ENCODE measurements around the gene LETMD1. TPM values are rescaled to one million over a fixed set of nuclear protein-coding genes. Genes with fewer than 3 reads are reported as not detected.

The LETMD1 gene
- total RNA-seq, 3 donors from 2014 or later, result 63.6 to 92.0 (median 82.1) TPM

DNA sequence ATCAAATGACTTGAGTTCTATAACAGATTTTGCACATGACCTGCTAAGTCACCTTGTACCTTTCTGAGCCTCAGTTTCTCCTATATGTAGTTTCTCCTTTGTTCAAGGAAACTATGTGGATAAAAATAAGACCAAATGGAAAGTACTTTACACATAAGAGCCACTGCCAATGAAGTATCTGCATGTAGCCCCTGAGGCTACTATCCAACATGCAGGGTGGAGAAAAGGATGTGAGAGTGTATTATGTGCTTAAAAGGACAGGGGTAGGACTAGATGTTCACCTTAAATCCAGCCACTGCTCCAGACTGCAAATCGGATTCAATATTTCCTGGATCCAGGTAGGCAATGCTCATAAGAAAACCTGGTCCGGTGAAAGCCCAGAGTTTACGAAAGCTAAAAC is 43.1 kb upstream of the LETMD1 start:
- no peak for TF ChIP-seq POLR2A (IDR thresholded peaks at IDR 0.05)
- no peak for TF ChIP-seq POLR2AphosphoS5 (IDR thresholded peaks at IDR 0.05)
- TF ChIP-seq, protein P1, sequence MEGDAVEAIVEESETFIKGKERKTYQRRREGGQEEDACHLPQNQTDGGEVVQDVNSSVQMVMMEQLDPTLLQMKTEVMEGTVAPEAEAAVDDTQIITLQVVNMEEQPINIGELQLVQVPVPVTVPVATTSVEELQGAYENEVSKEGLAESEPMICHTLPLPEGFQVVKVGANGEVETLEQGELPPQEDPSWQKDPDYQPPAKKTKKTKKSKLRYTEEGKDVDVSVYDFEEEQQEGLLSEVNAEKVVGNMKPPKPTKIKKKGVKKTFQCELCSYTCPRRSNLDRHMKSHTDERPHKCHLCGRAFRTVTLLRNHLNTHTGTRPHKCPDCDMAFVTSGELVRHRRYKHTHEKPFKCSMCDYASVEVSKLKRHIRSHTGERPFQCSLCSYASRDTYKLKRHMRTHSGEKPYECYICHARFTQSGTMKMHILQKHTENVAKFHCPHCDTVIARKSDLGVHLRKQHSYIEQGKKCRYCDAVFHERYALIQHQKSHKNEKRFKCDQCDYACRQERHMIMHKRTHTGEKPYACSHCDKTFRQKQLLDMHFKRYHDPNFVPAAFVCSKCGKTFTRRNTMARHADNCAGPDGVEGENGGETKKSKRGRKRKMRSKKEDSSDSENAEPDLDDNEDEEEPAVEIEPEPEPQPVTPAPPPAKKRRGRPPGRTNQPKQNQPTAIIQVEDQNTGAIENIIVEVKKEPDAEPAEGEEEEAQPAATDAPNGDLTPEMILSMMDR (IDR thresholded peaks at IDR 0.05), result no peak
- Histone ChIP-seq H3K27ac (peak overlapping the region; percentile 61 to 74), H3K4me1 (no peaks in the 10 kb centered on the region), H3K9me3 (no peaks in the 10 kb centered on the region), H3K36me3 (no peaks in the 10 kb centered on the region), H3K27me3 (no peaks in the 10 kb centered on the region), H3K4me3 (no peak overlapping the region)
- DNase-seq (ENCODE audit: low spot score in 2 of 2), result no peak
- intact Hi-C loops (cut with DNase I; ENCODE audit: low total_unique reads), result no loop called here

DNA sequence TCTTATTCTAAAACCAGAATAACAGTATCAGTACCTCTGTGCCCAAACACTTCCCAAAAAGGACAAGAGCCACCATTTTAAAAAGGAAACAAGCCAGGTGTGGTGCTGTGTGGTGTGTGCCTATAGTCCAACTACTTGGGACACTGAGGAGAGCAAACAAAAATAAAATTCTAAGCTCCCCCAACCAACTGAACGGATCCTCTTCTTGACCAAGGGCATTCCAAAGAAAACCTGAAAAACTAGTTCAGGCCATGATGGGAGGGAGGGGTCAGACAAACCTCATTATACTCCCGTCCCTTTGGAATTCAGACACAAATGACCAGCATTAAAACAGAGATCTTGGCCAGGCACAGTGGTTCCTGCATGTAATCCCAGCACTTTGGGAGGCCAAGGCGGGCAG is 42.5 kb upstream of the LETMD1 start:
- H3K36me3 ChIP-seq, result no peaks in the 10 kb centered on the region
- TF ChIP-seq, protein P1 (IDR thresholded peaks at IDR 0.05), result no peak
- peak in 2 of 3 donors; percentile 29 to 32 for TF ChIP-seq POLR2AphosphoS5 (IDR thresholded peaks at IDR 0.05)
- no peaks in the 10 kb centered on the region for H3K27me3 ChIP-seq
- H3K9me3 ChIP-seq, result no peaks in the 10 kb centered on the region
- H3K4me1 ChIP-seq, result no peaks in the 10 kb centered on the region
- intact Hi-C loops (cut with DNase I; ENCODE audit: low total_unique reads), result no loop called here
- DNase-seq (ENCODE audit: low spot score in 2 of 2), result peak in 1 of 2 donors; percentile 42
- H3K4me3 ChIP-seq, result no peak overlapping the region
- H3K27ac ChIP-seq, result peak overlapping the region; percentile 65 to 74

DNA sequence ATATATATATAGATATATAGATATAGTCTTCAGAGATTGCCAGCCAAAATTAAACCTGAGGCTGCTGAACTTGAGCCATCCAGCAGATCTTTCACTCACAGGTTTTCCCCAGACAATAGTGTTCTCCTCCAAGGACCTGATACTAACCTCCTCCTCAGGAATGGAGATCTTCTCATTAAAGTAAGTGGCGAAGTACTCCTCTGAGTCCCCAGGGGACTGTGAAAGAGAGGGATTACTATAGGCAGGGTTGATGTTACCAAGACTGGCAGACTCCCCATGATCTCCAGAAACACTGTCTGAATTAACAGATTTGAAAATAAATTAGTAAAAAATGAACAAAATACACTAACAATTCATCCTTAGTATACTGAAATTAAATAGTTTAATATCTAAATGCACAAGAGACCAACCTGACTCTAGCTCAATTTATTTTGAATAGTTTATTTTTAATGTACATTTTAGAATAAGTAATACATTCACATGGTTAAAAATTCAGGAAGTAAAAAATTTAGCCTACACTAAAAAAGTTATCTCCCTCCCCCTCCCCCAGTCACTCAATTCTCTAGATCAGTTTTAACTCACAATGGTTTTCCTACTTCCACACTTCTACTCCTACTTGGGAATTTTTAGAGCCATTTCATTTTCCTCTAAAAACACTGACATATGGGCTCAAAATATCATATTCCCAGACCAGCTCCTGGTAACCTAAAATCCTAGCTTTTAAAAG is 39.6 kb upstream of the LETMD1 start:
- DNase-seq (ENCODE audit: low spot score in 2 of 2), result no peak
- TF ChIP-seq POLR2A (IDR thresholded peaks at IDR 0.05) (no peak), POLR2AphosphoS5 (IDR thresholded peaks at IDR 0.05) (no peak)
- TF ChIP-seq, protein P1 (IDR thresholded peaks at IDR 0.05), result no peak
- intact Hi-C loops (cut with DNase I; ENCODE audit: low total_unique reads), result no loop called here
- Histone ChIP-seq H3K36me3 (no peaks in the 10 kb centered on the region), H3K9me3 (no peaks in the 10 kb centered on the region), H3K27me3 (no peaks in the 10 kb centered on the region), H3K27ac (peak overlapping the region in 1 of 2 donors; percentile 33), H3K4me1 (peaks cover 0 to 8% of the 10 kb centered on the region in 2 donors), H3K4me3 (peak overlapping the region in 1 of 3 donors; percentile 18)

DNA sequence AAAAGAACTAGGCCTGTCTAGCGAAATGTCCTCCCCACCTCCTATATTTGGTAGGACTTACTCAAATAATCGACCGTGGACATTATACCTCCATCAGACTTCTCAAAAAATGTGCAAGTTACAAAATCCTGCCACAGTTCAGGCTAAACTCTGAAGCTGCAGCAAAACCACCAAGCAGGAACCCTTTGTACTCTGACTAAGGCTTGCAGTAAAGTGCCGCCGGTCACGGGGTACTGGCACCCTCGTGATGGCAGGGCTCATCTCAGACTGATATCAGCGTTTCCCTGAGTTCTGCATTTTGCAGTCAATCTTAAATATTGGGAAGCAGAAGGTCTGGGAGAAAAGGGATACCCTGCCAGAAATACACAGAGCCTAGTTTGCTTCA is 39.1 kb upstream of the LETMD1 start:
- TF ChIP-seq POLR2A (IDR thresholded peaks at IDR 0.05) (no peak), POLR2AphosphoS5 (IDR thresholded peaks at IDR 0.05) (no peak)
- TF ChIP-seq, protein P1 (IDR thresholded peaks at IDR 0.05), result no peak
- no peaks in the 10 kb centered on the region for H3K36me3 ChIP-seq
- intact Hi-C loops (cut with DNase I; ENCODE audit: low total_unique reads), result no loop called here
- peak overlapping the region in 1 of 3 donors; percentile 18 for H3K4me3 ChIP-seq
- peaks cover 0 to 8% of the 10 kb centered on the region in 2 donors for H3K4me1 ChIP-seq
- no peaks in the 10 kb centered on the region for H3K27me3 ChIP-seq
- H3K9me3 ChIP-seq, result no peaks in the 10 kb centered on the region
- H3K27ac ChIP-seq, result peak overlapping the region in 1 of 2 donors; percentile 37
- peak in 1 of 2 donors; percentile 37 for DNase-seq (ENCODE audit: low spot score in 2 of 2)

DNA sequence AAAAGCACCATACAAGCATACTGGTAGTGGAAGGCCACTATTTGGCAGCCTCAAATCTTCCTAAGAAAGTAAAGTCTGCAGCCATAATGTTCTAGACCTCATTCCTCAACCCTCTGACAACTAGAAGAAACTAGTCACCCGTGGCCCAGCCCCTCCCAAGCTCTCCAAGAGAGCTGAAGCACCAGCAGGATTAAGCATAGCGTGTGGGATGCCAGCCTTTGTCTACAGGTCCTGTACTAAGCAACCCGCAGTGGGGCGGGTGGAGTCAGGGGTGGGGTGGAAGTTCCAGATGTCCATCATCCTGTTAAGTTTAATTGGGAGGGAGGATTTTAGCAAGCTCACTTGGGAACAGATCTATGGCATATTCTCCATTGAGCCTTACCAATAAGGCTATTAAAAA is 36.2 kb upstream of the LETMD1 start:
- no peak overlapping the region for H3K4me3 ChIP-seq
- H3K27me3 ChIP-seq, result no peaks in the 10 kb centered on the region
- no peak for DNase-seq (ENCODE audit: low spot score in 2 of 2)
- H3K36me3 ChIP-seq, result no peaks in the 10 kb centered on the region
- intact Hi-C loops (cut with DNase I; ENCODE audit: low total_unique reads), result no loop called here
- TF ChIP-seq POLR2A (IDR thresholded peaks at IDR 0.05), result no peak
- no peak for TF ChIP-seq POLR2AphosphoS5 (IDR thresholded peaks at IDR 0.05)
- H3K9me3 ChIP-seq, result no peaks in the 10 kb centered on the region
- no peak overlapping the region for H3K27ac ChIP-seq
- H3K4me1 ChIP-seq, result peaks cover 0 to 8% of the 10 kb centered on the region in 2 donors
